HG02938 (cell line): ENCODE measurements around the gene APOLD1.
"Not testable (repeated sequence)": the region's sequence is repeated elsewhere in the genome, so short reads cannot be mapped to it uniquely, and the experiment has no call there.

Experiments
- ATAC-seq: cut with Tn5 transposase; IDR thresholded peaks from one replicate; pipeline ENCODE4 v1.9.1; 2021; ENCODE audit warnings: mild to moderate bottlenecking, moderate library complexity; ENCODE audit not compliant: unreplicated experiment

Gene APOLD1

DNA sequence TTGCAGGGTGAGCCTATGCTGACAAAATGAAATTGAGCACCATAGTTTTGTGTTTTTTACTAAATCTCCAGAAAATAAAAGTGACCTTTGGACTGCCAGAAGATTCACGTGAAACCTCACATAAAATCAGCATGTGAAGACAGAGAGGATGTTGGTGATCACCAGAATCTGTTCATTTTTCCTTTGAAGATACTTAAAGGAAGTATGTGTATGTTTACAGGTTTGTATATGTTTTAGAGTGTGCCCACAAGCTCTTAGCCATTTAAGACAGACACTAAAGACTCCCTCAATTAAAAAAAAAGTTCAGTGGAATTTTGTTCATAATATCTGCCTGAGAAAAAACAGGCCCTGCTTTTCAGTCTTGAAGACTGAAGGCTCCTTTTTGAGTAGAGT, 53.5 kb downstream of the APOLD1 start:
- ATAC-seq = no peak

- not testable (repeated sequence) for ATAC-seq
Observed at GRCh38 chr12:12839439-12839838, 54.0 kb downstream of the APOLD1 start.

DNA sequence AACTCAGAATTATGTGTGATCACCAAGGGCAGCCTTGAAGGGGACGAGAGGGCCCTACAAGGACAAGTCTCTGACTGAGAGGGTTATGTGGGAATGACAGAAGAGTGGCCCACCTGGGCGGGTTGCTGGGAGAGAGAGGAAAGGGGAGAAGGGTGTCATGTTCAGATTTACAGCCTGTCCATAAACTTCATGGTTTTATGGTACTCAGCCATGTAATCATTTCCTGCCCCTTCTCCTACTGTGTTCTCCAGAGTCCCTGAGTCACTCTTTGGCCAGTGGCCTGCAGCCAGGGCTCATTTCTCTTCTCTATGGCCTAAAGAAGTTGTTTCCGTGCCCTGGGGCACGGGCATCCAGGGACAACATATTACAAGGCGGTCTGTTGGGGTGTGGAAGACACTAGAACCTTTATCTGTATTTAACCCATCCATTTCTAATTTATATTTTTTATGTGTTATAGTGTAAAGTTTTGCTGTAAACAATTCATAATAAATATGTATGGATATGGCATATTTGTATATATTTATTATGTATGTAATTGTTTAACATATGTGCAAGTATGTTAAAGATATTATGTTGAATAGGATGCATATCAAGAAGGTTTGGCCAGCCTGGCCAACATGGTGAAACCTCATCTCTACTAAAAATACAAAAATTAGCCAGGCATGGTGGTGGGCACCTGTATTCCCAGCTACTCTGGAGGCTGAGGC, 54.6 kb downstream of the APOLD1 start:
- ATAC-seq = no peak

DNA sequence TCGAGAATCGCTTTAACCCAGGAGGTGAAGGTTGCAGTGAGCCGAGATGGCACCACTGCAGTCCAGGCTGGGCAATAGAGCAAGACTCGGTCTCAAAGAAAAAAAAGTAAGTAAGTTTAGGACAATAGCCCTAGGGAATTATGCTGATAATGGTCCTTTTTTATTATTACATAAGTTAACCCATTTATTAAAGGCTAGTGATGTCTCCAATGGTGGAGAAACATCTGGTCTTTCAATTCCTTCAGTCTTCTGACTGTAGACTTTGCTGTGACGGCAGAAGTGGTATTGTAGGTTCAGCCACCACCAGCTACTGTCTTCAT, 55.1 kb downstream of the APOLD1 start:
- ATAC-seq = no peak
